GM12865 (cell line): Measurements from ENCODE around the gene EIF4E2.

ENCODE experiments used
- DNase-seq: peaks from one replicate; pipeline ENCODE4 v3.0.0; 2010; ENCODE audit warnings: low read depth
- H3K4me3 ChIP-seq: 2 replicates; pipeline ENCODE4 v1.5.1; 2011; ENCODE audit warnings: mild to moderate bottlenecking, low read depth, low read length, control low read depth
- TF ChIP-seq, protein P1 (sequence below): IDR thresholded peaks from 2 replicates; pipeline ENCODE4 v1.5.1; 2011; ENCODE audit warnings: low read length, control low read depth, low read depth, inconsistent platforms; ENCODE audit not compliant: insufficient read depth; ENCODE audit errors: missing control alignments

Gene EIF4E2

DNA sequence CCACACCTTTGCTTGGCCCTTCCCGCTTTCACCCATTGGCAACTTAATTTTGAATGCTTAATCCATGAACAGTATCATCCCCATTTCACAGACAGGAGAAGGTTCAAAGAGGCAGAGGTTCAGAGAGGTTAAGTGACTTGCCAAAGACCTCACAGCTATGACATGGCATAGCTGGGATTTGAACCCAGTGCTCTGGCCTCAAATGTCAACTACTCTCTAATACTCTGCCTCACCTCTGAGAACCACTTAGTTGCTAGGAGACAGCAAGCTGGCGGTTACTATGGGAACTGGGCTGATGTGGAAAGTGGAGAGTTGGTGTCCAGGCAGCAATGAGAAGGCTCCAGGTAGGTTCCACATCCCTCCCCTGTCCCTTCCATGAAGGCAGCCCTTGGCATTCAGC lies 46.1 kb upstream of the EIF4E2 start:
- no peak for DNase-seq

DNA sequence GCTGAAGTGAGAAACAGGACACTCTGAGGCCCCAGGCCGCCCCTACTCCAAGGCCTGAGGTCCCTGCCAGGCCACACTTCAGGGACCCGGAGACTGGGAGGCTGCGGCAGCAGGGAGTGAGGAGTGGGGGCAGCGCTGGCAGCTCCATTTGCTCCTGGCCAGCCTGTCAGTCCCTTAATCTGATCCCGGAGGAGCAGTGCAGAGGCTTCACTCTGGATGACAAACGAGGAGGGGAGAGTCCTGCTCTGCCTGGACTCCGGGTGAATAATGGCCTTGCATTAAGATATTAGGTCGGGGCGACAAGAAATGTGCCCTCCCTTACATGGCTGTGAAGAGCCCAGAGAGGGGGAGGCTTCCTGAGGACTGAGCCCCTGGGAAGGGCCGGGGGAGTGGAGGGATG lies 44.6 kb upstream of the EIF4E2 start:
- H3K4me3 ChIP-seq: no peak overlapping the region
- TF ChIP-seq, protein P1, sequence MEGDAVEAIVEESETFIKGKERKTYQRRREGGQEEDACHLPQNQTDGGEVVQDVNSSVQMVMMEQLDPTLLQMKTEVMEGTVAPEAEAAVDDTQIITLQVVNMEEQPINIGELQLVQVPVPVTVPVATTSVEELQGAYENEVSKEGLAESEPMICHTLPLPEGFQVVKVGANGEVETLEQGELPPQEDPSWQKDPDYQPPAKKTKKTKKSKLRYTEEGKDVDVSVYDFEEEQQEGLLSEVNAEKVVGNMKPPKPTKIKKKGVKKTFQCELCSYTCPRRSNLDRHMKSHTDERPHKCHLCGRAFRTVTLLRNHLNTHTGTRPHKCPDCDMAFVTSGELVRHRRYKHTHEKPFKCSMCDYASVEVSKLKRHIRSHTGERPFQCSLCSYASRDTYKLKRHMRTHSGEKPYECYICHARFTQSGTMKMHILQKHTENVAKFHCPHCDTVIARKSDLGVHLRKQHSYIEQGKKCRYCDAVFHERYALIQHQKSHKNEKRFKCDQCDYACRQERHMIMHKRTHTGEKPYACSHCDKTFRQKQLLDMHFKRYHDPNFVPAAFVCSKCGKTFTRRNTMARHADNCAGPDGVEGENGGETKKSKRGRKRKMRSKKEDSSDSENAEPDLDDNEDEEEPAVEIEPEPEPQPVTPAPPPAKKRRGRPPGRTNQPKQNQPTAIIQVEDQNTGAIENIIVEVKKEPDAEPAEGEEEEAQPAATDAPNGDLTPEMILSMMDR: no peak
- no peak for DNase-seq

More for the DNA sequence above, 46.1 kb upstream of the EIF4E2 start:
- no peak overlapping the region for H3K4me3 ChIP-seq
- TF ChIP-seq, protein P1: no peak

GRCh38 chr2:232506709-232507108 lies 43.8 kb upstream of the EIF4E2 start:
- DNase-seq: no peak
- TF ChIP-seq, protein P1: no peak
- no peak overlapping the region for H3K4me3 ChIP-seq

DNA sequence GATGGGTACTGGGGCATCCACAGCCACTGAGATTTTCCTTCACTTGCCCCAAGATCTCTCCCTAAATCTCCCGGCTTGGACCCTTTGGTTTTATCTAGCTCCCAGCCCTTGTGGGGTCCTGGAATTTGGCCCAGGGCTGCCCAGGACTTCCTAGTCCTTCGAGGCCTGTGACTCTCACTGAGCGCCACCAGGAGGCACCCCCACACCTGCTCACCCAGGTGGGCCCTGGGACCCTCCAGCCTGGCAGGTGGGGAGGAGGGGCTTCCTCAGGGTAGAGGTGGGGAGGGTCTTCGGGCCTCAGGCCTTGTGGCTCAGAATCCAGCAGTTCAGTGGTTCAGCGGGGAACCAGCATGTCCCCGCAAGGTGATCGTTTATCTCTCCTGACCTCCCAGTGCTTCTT lies 42.2 kb upstream of the EIF4E2 start:
- DNase-seq: no peak
- TF ChIP-seq, protein P1: no peak

GRCh38 chr2:232511336-232511890 lies 39.1 kb upstream of the EIF4E2 start:
- no peak for DNase-seq

More for the DNA sequence above, 42.2 kb upstream of the EIF4E2 start:
- H3K4me3 ChIP-seq: no peak overlapping the region

DNA sequence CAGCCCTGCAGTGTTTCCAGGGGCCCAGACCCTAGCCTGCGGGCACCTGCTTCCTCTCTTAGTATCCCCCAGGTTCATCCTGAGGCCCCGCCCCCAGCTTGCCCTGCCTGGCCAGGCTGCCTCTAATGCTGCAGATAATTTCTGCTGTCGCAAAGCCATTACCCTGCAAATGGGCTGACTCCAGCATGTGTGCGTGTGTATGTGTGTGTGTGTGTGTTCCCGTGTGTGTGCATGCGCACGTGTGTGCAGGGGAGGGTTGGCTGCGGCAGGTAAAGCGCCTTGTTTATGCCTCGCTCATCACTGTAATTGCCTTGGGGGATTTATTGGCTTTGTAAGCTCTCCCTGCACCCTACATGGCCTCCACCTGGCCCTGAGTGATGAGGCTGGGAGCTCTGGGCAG lies 37.9 kb upstream of the EIF4E2 start:
- TF ChIP-seq, protein P1: no peak
- no peak for DNase-seq
- no peak overlapping the region for H3K4me3 ChIP-seq

More at GRCh38 chr2:232511336-232511890, 39.1 kb upstream of the EIF4E2 start:
- no peak overlapping the region for H3K4me3 ChIP-seq
- TF ChIP-seq, protein P1: no peak

DNA sequence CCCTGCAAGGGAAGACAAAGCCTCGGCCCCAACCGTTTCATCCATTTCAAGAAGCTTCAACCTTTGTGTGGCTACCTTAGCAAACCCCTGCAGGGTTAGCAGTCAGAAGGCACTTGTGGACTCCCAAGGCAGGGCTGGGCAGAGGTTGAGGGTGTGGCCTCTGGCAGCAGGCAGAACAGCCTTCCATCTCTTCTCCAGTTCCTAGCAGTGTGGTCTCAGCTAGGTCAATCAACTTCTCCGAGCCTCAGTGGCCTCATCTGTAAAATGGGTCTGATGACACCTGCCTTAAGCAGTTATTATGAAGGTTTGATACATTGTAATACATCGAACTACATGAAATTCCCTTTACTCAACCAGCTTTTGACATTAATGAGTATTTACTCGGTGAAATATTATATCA lies 37.1 kb upstream of the EIF4E2 start:
- no peak for DNase-seq
- TF ChIP-seq, protein P1: no peak
- H3K4me3 ChIP-seq: no peak overlapping the region
